Activated CD4-positive, alpha-beta T cell treated with anti-CD3 and anti-CD28 coated beads, Interleukin-2, amount 50 U/mL, for 16 hours (primary cell): ENCODE results near the gene DPY19L1.
"Not testable (repeated sequence)": the region's sequence is repeated elsewhere in the genome, so short reads cannot be mapped to it uniquely, and the experiment has no call there.

Experiments used
- DNase-seq: peaks from one replicate; pipeline ENCODE4 v3.0.0-alpha.2; 2020

DPY19L1 gene

DNA sequence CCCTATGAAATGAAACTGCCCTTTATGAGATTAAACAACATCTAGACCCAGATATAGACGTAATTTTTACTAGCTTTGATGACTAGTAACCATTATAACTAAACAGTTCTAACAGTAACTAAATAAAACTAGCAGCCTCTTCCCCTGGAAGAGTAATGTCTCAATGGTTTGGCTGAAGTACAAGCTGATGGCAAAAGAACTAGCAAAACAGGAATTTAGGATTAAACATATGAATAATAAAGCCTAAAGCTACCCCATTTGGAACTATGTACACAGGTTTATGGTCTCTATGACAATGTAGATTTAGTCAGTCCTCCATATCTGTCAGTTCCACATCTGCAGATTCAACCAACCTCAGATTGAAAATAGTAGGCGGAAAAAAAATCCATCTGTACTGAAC is 6.4 kb downstream of the DPY19L1 start:
- DNase-seq, result no peak

DNA sequence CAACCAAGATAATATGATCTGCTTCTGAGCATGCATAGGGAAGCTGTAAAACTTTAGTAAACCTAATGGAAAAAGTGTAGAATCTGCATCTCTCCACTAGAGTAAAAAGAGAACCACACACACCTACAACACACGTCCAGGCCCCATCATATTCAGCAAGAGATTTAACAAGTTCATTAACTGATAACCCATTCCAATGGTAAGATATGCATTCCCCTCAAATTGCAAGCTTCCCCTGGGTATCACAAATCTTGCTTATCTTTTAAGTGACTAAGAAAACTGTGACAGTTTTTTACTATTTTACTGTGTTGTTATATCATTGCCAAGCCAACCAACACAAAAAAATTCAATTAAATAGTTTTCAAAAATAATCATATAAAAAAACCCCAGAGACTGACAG is 8.0 kb downstream of the DPY19L1 start:
- DNase-seq, result no peak

DNA sequence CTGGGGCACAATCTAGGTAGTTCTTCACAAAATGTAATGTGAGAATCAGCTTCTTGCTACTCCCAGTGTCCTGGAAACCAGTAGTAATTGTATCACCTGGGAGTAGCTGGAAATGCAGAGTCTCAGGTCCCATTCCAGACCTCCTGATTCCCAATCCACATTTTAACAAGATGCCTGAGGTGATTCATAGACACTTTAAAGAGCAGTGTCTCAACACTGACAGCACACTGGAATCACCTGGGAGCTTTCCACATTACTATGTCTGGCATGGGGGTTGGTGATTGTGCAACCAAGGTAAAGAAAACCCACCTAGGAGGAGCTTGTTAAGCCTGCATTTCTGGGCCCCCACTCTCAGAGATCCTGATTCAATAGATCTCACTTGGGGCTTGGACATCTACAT is 11.1 kb downstream of the DPY19L1 start:
- no peak for DNase-seq

DNA sequence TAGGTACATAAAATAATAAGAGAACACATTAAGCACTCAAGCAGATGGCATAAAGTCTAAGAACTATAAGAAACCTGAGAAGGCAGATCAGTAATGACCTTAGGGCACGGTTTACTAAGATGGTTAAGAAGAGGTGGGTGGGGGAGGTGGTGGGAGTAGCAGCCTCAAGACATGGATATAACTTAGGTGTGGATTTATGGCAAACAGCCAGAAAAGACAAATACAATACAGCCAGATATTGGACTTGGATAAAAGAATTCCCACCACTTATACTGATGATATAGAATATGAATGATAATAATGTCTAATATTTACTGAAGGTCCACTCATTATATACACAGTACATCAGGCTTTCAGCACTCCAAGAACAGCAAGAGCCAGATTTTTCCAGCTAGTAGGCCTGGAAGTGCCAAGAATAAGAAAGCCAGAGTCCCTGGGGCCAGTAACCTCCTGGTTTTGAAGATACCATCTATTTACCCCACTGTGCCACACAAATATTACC is 11.9 kb downstream of the DPY19L1 start:
- DNase-seq, result no peak

DNA sequence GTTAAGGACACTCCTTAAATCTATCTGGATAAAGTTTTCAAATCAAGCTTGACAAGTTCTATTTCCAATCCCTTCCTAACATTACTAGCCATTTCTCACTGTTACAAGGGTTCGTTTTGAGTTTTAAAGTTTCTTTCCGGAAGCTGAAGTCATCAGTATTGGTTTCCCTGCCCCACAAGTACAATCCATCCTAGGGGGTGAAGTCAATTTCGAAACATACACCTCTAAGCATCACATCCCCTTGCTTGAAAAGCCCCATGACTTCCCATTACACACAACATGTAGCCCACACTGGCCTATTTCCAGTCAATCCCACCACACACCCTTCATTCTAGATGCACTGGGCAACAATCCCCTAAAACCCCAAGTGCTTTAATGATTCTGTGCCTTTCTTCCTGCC is 13.0 kb downstream of the DPY19L1 start:
- peak; percentile 20 for DNase-seq

DNA sequence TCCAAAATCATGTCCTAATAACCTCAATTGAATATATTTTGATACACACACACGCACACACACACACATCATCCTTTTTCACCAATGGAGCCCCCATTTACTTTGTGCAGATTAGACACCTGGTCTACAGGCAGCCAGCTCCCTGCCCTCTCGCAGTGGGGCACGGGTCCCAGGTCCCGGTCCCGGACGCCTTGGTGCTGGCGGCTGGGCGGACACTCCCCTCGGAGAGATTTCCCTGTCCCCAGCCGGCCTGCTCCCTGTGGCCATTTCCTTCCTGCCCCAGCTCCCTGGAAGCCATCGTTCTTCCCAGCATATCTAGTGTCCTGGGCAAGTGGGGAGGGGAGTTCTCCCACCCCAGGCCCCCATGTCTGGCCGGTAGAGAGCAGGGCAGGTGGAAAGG is 14.6 kb downstream of the DPY19L1 start:
- no peak for DNase-seq

DNA sequence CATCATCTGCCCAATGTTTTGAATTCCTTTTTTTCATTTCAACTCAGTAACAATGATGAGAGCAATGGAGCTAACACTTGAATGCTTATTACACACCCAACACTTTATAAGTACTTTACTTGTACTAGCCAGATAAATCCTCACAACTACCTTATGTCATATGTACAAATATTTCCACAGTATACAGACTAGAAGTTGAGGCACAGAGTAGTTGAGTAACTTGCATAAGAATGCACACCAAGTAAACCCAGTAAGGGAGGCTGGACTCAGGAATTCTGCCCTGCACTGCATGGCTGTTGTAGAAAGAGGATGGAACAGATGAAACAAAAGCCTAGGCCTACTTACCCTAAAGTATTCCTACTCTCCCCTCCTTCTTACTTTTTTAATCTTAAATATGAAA is 15.8 kb downstream of the DPY19L1 start:
- DNase-seq, result no peak

DNA sequence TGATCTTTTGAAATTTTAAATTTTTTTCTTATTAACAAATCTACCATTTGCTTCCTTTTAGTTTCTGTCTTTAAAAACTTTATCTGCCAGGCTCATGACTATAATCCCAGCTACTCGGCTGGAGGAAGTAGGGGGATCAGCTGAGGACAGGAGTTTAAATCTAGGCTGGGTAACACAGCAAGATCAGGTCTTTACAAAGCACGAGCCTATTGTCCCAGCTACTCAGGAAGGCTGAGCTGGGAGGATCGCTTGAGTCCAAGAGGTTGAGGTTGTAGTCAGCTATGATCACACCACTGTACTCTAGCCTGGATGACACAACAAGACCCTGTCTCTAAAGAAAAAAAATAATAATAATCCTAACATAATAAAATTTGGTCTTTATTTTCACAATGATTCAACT is 17.5 kb downstream of the DPY19L1 start:
- DNase-seq, result no peak

DNA sequence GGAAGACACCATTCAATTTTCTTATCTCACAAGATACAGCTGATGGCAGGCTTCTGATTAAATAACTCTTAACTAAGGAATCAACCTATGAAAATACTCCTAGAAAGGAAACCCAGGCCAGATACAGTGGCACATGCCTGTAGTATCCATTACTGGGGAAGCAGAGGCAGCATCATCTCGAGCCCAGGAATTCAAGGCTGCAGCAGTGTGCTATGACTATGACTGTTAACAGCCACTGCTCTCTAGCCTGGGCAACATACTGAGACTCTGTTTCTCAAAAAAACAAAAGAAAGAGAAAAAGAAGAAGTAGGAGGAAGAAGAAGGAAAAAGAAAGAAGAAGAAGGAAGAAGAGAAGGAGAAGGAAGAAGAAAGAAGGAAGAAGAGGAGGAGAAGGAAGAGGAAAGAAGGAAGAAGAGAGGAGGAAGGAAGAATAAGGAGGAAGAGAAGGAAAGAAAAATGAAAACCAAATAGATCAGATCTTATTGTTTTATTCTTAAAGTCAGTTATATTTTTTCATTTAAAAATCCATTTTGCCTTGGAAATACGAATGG is 18.0 kb downstream of the DPY19L1 start:
- DNase-seq, result no peak

DNA sequence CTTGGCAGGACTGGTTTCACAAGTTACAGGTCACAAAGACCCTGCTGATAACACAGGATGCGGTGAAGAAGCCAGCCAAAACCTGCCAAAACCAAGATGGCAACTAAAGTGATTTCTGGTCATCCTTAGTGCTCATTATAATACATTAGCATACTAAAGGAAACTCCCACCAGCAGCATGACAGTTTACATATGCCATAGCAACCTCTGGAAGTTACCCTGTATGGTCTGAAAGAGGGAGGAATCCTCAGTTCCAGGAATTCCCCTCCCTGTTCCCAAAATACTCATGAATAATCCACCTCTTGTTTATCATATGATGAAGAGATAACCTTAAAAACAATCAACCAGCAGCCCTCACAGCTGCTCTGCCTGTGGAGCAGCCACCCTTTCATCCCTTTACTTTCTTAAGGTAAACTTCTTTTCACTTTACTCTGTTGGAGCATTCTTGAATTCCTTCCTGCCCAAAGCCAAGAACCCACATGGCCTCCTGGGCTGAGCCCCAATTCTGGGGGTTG is 21.9 kb downstream of the DPY19L1 start:
- no peak for DNase-seq

DNA sequence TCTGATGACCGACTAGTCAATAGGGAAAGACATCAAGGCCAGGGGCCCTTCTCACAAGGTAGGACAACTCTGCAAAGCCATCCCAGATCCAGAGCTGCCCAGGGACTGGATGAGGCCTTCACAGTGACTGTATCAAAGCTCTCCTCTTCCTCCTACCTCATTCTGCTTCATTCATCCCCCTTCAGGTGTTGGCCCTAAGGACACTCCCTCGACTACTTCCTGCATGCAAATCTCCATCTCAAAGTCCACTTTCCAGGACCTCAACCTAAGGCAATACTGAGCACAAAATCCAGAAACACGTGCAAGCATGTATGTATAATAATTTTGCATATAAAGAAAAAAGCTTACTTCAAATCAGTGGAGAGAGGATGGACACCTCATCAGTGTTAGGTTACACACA is 25.1 kb downstream of the DPY19L1 start:
- DNase-seq, result no peak

DNA sequence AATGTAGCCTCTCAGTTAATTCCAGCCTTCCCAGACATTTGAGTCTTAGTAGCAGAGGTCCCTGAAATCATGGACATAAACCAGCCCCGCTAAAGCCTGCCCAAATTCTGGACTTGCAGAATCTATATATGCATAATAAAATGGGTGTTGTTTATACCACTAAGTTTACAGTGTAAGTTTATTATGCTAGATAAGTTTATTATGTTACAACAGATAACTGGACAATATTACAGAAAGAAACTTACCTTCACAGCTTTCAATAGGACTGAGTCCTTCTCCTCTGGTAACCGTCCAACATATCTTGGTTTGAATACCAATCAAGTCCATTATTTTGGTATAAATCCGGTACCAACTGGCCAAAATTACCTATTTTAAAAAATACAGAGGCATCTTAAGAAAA is 26.2 kb downstream of the DPY19L1 start:
- DNase-seq, result no peak

DNA sequence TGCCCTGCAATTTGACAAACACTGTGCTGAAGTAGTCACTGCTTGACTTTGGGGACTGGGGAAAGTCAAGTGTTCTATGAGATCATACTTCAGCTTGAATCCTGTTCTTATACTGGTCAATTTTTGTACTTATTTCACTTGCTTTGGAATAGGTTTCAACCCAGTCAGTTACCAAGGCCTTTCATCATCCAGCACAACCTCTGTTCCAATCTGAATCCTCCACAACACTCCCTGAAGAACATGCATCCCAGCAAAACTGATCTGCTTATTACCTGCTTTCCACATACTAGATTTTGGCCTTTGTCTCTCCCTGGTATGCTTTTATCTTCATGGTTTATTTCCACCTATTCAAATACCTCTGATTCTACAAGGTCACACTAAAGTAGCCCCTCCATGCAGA is 29.5 kb downstream of the DPY19L1 start:
- DNase-seq, result no peak

DNA sequence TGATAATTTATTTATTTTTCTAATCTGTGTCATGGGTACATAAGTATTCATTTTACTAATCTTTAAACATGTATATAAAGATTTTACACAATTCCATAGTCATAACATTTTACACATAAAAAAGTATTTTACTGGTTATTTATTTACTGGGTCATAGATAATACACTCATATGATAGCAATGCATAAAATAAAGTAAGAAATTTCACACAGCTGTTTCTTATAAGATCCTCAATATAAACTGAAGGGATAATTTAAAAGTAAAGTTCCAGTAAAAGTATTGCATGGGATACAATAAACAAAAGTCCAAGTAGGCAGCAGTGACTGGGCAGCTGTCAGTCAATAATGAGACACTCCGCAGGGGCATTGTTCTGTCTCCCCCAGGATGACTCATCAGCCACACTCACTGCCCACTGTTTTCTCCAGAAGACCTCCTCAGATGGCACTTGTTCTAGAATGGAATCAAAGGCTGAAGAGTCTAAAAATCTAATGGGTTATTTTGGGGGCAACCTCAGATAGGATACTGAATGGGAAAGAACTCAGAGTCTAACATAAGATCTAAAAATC is 32.7 kb downstream of the DPY19L1 start:
- no peak for DNase-seq

DNA sequence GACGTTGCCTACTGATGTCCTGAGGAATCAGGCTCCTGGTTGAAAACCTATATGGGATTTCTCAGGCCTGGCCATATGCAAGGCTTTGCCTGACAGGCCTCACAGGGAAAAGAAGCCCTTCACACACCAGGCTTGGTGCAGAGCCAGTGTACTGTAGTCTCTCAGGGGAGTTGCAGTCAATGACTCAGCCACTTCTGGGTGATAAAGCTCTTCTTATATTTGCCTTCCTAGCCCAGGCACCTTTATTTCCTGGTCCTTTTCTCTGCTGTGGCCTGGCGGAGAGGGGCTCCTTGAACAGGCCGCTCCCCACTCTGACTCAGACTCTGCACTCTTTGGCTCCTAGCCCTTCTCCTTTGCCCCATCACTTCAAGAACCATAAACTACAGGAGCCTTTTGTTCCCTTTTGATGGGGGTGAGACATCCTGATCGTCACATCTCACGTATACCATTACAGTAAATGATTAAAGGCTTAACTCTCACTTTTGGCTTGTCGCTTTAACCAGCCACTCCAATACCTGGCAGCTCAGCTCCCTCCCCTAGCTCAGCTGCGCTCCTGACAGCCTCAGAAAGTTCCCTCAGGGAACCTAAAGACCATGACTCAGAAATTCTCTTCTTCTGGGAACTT is 33.5 kb downstream of the DPY19L1 start:
- DNase-seq, result no peak

DNA sequence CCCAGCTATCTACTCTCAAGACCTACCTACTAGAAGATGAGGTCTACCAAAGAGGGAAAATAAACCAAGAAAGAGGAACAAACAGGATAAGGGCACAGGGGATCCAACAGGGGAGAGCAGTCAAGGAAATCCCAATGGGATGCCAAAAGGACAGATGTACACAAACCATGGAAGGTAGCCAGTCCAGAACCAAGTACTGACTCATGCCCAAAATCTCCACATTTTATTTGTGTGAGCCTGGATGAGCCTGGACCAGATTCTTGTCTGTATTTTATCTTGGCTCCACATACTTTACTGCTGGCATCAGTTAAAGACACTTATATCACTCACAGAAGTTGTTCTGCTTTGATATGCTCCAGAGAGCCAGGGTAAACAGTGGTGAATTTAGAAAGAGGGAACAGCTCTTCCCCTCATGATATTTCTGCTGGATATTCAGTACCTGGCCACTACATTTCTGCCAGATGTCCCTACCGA is 34.1 kb downstream of the DPY19L1 start:
- DNase-seq, result not testable (repeated sequence)

DNA sequence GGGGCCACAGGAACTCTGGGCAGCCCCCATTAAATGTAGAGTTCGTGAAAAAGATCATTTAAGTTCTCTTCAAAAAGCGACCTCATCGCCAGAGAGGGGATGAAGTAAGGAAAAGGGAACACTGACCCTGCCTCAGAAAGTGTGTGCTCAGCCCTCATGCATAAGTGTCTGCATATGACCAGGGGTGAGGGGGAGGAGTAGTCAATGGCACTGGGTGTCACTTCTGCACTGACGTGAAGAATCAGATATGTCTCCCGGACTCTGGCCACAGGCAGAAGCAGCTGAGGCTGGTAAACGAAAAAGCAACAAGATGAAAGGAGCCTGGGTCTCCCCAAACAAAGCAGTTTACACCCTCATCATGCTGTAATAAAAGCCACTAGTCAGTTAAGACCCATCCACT is 39.0 kb downstream of the DPY19L1 start:
- not testable (repeated sequence) for DNase-seq

DNA sequence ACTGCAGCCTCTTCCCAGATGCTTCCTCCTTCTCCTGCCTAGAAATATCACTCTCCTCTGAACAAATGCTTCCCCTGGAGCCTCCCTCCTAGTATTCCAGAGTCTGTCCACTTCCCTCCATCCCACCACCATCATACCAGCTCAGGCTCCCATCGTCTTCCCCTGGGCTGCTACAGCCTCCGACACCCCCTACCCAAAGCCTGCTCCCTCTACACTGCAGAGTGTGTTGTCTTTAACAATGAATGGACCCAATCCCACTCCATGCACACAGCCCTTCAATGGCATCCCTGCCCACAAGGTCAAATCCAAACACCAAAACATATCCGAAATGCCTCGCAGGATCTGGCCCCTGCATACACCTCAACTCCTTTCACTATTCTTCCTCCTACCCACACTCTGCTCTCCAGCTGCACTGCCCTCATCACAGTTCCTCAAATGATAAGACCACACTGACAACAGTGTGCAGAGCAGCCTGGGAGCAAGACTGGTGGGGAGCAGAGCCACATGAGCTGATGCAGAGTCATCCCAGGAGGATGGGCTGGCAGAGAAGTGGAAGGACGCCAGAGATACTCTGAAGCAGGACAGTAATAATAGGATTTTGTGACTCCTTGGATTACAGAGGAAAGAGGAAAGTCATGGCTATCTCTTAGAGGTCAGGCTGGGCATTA is 40.7 kb downstream of the DPY19L1 start:
- not testable (repeated sequence) for DNase-seq

DNA sequence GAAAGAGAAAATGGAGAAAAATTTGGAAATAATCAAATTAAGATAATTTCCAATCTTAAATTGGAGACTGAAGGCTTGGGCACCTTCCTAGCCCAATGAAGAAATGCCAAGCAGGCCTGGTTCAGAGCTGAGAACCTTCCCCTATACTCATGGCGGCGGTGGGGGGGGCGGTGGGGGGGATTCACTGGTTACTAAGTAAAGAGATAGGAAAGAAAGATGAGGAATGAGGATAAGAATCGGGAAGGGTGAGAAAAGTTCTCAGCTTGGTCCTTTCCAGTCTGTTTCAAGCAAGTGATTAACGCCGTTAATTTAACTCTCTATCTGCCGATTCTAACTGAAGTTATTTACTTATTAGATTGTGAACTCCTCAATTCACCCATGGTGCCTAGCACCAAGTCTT is 41.5 kb downstream of the DPY19L1 start:
- DNase-seq, result no peak

DNA sequence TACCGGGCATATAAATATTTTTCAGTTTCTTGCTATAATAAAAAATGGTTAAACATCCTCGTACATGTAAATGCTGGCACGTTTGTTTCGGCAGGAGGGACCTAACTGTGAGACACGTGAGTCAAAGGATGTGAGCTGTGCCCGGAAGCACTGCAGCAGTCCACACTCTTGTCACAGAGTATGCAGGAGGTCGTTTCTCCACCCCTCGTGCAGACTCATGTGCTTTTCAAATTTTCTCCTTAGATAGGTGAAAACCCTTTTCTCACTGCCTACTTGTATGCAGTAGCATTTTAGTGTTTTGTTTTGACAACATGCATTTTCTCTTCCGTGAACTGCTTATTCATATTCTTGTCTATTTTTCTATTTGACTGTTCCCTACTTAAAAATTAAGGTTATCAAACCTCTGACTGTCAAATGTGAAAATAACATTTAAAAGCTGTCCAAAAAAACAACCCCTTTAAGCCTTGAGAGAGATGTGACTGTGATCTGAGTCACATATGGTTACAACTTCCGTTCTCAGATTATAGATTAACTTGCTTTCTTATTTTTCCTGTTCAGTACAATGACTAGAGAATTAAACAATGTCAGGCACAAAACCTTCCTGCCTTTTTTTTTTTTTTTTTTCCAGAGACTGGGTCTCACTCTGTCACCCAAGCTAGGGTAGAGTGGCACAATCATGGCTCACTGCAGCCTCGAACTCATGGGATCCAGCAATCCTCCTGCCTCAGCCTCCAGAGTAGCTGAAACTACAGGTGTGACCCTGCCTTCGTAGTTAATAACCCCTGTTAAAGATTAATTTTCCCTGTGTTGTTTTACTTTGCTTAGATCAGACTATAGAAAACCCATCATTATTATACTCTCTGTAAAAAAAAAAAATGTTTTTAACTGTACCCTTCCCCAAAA is 45.1 kb downstream of the DPY19L1 start:
- DNase-seq, result peak; percentile 84

DNA sequence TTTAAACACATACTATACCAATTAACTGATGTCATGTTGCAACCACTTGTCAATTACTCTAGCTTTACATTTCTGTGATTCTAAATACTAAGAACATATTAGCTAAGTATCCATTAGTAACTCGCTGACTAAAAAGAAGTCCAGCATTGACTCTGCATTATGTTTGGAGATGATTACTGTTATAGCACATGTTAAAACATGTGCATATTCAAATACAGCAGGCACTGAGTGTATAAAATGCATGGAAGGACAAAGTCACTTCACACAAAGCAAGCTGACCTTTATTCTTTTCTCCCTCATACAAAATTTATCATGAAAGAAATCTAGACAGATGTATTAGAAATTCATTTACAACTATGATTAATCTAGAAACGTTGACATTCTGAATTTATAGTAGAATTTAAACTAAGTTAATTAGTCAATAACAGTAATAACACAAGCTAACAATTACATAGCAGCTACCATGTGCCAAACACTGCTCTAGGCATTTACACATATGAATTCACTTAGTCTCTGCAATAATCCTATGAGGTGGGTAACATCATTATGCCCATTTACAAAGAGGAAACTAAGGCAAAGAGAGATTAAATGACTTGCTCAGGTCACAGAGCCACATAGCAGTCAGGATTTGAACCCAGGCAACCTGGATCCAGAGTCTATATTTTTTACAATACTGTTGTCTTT is 48.7 kb downstream of the DPY19L1 start:
- DNase-seq, result not testable (repeated sequence)

DNA sequence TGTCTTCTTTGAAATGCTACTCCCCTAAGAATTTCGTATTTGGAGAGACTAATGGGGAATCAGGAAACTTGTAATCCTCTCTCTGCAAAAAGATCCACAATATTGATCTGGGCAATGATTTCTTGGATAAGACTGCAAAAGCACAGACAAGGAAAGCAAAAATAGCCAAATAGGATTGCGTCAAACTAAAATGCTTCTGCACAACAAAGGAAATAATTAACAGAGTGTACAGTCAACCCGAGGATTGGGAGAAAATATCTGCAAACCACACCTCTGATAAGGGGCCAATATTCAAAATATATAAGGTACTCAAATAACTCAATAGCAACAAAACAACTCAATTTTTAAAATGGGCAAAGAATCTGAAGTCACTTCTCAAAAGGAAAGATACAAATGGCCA is 52.1 kb downstream of the DPY19L1 start:
- DNase-seq, result not testable (repeated sequence)
